Measurements from ENCODE around the gene FYTTD1.

Gene FYTTD1

DNA sequence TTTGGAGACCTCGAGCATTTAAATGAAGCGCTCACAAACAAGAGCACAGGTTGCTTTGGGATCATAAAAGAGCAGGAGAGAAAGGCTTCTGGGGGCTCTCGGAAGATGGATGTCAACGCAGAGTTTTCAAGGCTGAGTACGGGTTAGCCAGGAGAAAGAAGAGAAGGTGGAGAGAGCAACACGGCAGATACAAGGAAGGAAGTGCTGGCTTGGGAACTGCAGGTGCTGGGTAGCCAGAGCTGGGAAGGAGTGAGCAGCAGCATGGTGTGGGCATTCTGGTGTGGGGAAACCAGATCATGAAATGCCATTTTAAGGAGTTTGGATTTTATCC is 12.4 kb upstream of the FYTTD1 start:
- WGBS: under 1% methylated on average over 6 of the region's 6 CpGs
- Histone ChIP-seq H3K36me3 (ENCODE audit: insufficient read depth, low read length) (no peaks in the 10 kb centered on the region), H3K27me3 (ENCODE audit: insufficient read depth, low read length) (no peaks in the 10 kb centered on the region), H3K27ac (ENCODE audit: low read depth, low read length) (peak overlapping the region; percentile 14; the same call in 1 of the 2 replicates), H3K4me3 (ENCODE audit: low read length) (peak overlapping the region; percentile 91), H3K9ac (ENCODE audit: low read depth, low read length) (peak overlapping the region; percentile 76), H3K9me3 (ENCODE audit: insufficient read depth, low read depth, low read length) (no peaks in the 10 kb centered on the region), H3K4me1 (ENCODE audit: insufficient read depth, low read length) (no peaks in the 10 kb centered on the region)

DNA sequence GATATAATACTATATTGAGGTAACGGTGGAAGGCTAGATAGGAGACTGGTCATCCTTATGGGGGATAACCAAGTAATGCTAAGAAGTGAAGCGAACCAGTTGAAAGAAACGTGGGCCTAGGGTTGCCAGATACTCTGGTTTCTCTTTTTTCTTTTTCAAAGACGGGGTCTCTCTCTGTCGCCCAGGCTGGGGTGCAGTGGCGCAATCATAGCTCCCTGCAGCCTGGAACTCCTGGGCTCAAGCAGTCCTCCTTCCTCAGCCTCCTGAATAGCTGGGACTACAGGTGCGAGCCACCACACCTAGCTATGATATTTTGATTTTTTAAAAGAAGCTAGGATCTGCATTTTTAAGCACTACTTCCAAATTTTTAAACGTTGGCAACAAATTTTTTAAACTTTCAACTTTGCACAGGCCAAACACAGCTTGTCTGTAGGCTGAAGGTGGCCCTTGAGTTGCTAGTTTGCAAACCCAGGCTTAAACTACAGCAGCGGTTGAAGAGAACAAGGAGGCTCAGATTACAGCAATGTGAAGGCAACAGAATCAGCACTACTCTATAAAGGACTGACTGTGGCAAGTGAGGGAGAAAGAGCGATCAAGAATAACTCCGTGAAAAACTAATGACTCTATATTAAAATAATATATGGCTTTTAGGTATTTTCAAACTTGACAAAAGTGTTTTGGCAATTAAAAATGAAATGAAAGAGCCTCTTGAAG is 11.8 kb upstream of the FYTTD1 start:
- no peak overlapping the region for H3K27ac ChIP-seq (ENCODE audit: low read depth, low read length)
- H3K36me3 ChIP-seq (ENCODE audit: insufficient read depth, low read length): no peaks in the 10 kb centered on the region
- no peaks in the 10 kb centered on the region for H3K27me3 ChIP-seq (ENCODE audit: insufficient read depth, low read length)
- H3K4me3 ChIP-seq (ENCODE audit: low read length): peak overlapping the region; percentile 91
- WGBS: 77% methylated on average over 9 of the region's 11 CpGs
- H3K9ac ChIP-seq (ENCODE audit: low read depth, low read length): peak overlapping the region; percentile 76
- no peaks in the 10 kb centered on the region for H3K9me3 ChIP-seq (ENCODE audit: insufficient read depth, low read depth, low read length)
- H3K4me1 ChIP-seq (ENCODE audit: insufficient read depth, low read length): no peaks in the 10 kb centered on the region

GRCh38 chr3:197742787-197743186 is 6.9 kb upstream of the FYTTD1 start:
- no peaks in the 10 kb centered on the region for H3K36me3 ChIP-seq (ENCODE audit: insufficient read depth, low read length)
- WGBS: 92% methylated on average over 3 of the region's 3 CpGs
- H3K27ac ChIP-seq (ENCODE audit: low read depth, low read length): no peak overlapping the region
- H3K4me3 ChIP-seq (ENCODE audit: low read length): no peak overlapping the region
- no peaks in the 10 kb centered on the region for H3K9me3 ChIP-seq (ENCODE audit: insufficient read depth, low read depth, low read length)
- H3K27me3 ChIP-seq (ENCODE audit: insufficient read depth, low read length): no peaks in the 10 kb centered on the region
- H3K9ac ChIP-seq (ENCODE audit: low read depth, low read length): no peak overlapping the region
- no peaks in the 10 kb centered on the region for H3K4me1 ChIP-seq (ENCODE audit: insufficient read depth, low read length)

- Histone ChIP-seq H3K27me3 (ENCODE audit: insufficient read depth, low read length) (peaks cover 32% of the 10 kb centered on the region), H3K4me1 (ENCODE audit: insufficient read depth, low read length) (no peaks in the 10 kb centered on the region), H3K9ac (ENCODE audit: low read depth, low read length) (no peak overlapping the region), H3K27ac (ENCODE audit: low read depth, low read length) (no peak overlapping the region), H3K4me3 (ENCODE audit: low read length) (no peak overlapping the region), H3K36me3 (ENCODE audit: insufficient read depth, low read length) (no peaks in the 10 kb centered on the region), H3K9me3 (ENCODE audit: insufficient read depth, low read depth, low read length) (no peaks in the 10 kb centered on the region)
- WGBS: 94% methylated on average over 3 of the region's 3 CpGs
Observed at GRCh38 chr3:197746209-197746608, 3.5 kb upstream of the FYTTD1 start.

GRCh38 chr3:197746801-197747237 is 2.9 kb upstream of the FYTTD1 start:
- Histone ChIP-seq H3K36me3 (ENCODE audit: insufficient read depth, low read length) (no peaks in the 10 kb centered on the region), H3K27ac (ENCODE audit: low read depth, low read length) (no peak overlapping the region)
- 91% methylated on average over 2 of the region's 4 CpGs for WGBS

DNA sequence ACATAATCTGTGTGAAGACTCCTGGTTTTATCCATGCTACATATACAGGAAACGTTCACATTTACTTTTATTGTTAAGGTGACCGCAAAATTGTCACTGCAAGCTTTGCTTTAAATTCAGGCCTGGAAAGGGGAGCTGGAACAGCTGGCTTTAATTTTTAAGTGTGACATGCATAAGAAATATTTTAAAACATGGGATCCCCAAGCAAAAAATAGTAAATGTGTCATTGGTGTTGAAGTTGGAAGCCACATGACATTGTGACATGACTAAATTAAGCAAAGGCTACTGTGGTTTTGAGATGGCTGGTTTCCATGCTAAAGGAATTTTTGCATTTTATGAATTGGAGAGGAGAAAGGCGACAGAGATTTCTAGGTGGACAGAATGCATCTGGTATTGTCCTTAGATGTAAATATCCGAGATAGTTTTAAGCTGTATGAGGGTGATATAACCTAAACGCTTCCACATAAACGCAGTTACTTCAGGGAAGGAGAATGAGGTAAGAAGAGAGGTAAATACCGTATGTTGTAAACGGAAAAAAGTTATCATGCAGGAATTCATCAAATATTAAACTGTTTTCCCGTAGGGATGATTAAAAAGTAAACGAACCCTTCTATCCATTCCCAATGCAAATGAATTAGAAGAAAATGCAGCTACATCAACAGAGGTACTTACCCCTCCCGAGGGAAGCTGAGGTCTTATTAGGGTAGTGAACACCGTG is 927 bp upstream of the FYTTD1 start:
- no peaks in the 10 kb centered on the region; the same call in 1 of the 2 replicates for H3K4me1 ChIP-seq (ENCODE audit: insufficient read depth, low read length)
- H3K9ac ChIP-seq (ENCODE audit: low read depth, low read length): no peak overlapping the region
- H3K36me3 ChIP-seq (ENCODE audit: insufficient read depth, low read length): no peaks in the 10 kb centered on the region
- H3K9me3 ChIP-seq (ENCODE audit: insufficient read depth, low read depth, low read length): no peaks in the 10 kb centered on the region
- H3K27ac ChIP-seq (ENCODE audit: low read depth, low read length): no peak overlapping the region
- WGBS: 65% methylated on average over 9 of the region's 12 CpGs
- H3K4me3 ChIP-seq (ENCODE audit: low read length): peak overlapping the region; percentile 70
- peaks cover 50% of the 10 kb centered on the region for H3K27me3 ChIP-seq (ENCODE audit: insufficient read depth, low read length)

More at GRCh38 chr3:197746801-197747237, 2.9 kb upstream of the FYTTD1 start:
- H3K4me3 ChIP-seq (ENCODE audit: low read length): no peak overlapping the region
- H3K9me3 ChIP-seq (ENCODE audit: insufficient read depth, low read depth, low read length): no peaks in the 10 kb centered on the region
- no peak overlapping the region for H3K9ac ChIP-seq (ENCODE audit: low read depth, low read length)
- H3K27me3 ChIP-seq (ENCODE audit: insufficient read depth, low read length): peaks cover 38% of the 10 kb centered on the region
- H3K4me1 ChIP-seq (ENCODE audit: insufficient read depth, low read length): no peaks in the 10 kb centered on the region; the same call in 1 of the 2 replicates

GRCh38 chr3:197749315-197749600 is 425 bp upstream of the FYTTD1 start:
- peaks cover 50% of the 10 kb centered on the region for H3K27me3 ChIP-seq (ENCODE audit: insufficient read depth, low read length)
- 0 out of 2 replicates have a peak overlapping the region, but pooled peaks have one; percentile 16 for H3K9ac ChIP-seq (ENCODE audit: low read depth, low read length)

DNA sequence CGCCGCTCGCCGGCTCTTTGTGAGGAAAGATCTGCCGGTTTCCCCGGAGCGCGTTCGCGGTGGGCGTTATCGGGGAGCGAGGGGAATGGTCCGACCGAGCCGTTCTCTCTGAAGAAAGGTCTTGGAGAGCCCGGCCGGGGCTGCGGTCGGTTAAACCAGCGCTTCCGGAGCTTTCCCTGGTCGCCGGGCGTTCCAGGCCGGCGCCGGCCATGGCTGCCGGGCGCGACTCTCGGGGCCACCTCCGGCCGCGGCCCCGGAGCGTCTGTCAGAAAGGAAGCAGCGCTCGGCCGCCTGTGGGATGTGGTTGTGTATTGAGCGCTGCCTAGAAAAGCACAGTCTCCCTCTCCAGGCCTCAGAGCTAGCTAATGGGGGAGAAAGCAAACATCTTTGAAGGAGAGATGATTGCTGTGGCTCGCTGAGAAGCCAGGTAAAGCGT is 731 bp downstream of the FYTTD1 start:
- Histone ChIP-seq H3K36me3 (ENCODE audit: insufficient read depth, low read length) (no peaks in the 10 kb centered on the region), H3K27ac (ENCODE audit: low read depth, low read length) (no peak overlapping the region), H3K9me3 (ENCODE audit: insufficient read depth, low read depth, low read length) (no peaks in the 10 kb centered on the region), H3K9ac (ENCODE audit: low read depth, low read length) (peak overlapping the region; percentile 58), H3K4me1 (ENCODE audit: insufficient read depth, low read length) (no peaks in the 10 kb centered on the region; the same call in 1 of the 2 replicates), H3K27me3 (ENCODE audit: insufficient read depth, low read length) (peaks cover 50% of the 10 kb centered on the region), H3K4me3 (ENCODE audit: low read length) (peak overlapping the region; percentile 70)
- under 1% methylated on average over 43 of the region's 43 CpGs for WGBS

More at GRCh38 chr3:197749315-197749600, 425 bp upstream of the FYTTD1 start:
- Histone ChIP-seq H3K9me3 (ENCODE audit: insufficient read depth, low read depth, low read length) (no peaks in the 10 kb centered on the region), H3K4me1 (ENCODE audit: insufficient read depth, low read length) (no peaks in the 10 kb centered on the region; the same call in 1 of the 2 replicates), H3K4me3 (ENCODE audit: low read length) (peak overlapping the region; percentile 70), H3K36me3 (ENCODE audit: insufficient read depth, low read length) (no peaks in the 10 kb centered on the region), H3K27ac (ENCODE audit: low read depth, low read length) (no peak overlapping the region)
- WGBS: 3% methylated on average over 18 of the region's 18 CpGs

GRCh38 chr3:197750858-197751737 is 1.4 kb downstream of the FYTTD1 start:
- peak overlapping the region; percentile 70 for H3K4me3 ChIP-seq (ENCODE audit: low read length)
- no peaks in the 10 kb centered on the region for H3K9me3 ChIP-seq (ENCODE audit: insufficient read depth, low read depth, low read length)
- WGBS: 35% methylated on average over 34 of the region's 36 CpGs
- no peaks in the 10 kb centered on the region; the same call in 1 of the 2 replicates for H3K4me1 ChIP-seq (ENCODE audit: insufficient read depth, low read length)
- H3K9ac ChIP-seq (ENCODE audit: low read depth, low read length): peak overlapping the region; percentile 58; the same call in 1 of the 2 replicates
- no peak overlapping the region for H3K27ac ChIP-seq (ENCODE audit: low read depth, low read length)
- H3K36me3 ChIP-seq (ENCODE audit: insufficient read depth, low read length): no peaks in the 10 kb centered on the region
- H3K27me3 ChIP-seq (ENCODE audit: insufficient read depth, low read length): peaks cover 50% of the 10 kb centered on the region

DNA sequence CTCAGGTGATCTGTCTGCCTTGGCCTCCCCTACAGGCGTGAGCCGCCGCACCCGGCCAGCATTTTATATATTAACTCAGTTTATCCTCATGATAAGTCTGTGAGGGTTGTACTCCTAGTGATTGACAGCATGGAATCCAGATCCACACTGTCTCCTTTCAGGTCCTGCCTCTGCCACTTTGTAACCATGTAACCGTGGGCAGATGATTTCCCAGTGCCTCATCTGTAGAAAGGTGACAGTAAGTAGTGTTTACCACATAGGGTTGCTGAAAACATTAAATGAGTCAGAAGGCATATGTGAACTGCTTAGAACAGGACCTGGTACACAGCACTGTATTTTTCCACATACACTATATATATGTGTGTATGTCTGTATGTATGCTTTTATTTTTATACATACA is 2.4 kb downstream of the FYTTD1 start:
- Histone ChIP-seq H3K9me3 (ENCODE audit: insufficient read depth, low read depth, low read length) (no peaks in the 10 kb centered on the region), H3K4me1 (ENCODE audit: insufficient read depth, low read length) (no peaks in the 10 kb centered on the region; the same call in 1 of the 2 replicates), H3K4me3 (ENCODE audit: low read length) (no peak overlapping the region), H3K27ac (ENCODE audit: low read depth, low read length) (no peak overlapping the region), H3K9ac (ENCODE audit: low read depth, low read length) (no peak overlapping the region), H3K36me3 (ENCODE audit: insufficient read depth, low read length) (0 out of 2 replicates have a peak, but pooled peaks cover 4% of the 10 kb centered on the region), H3K27me3 (ENCODE audit: insufficient read depth, low read length) (peaks cover 50% of the 10 kb centered on the region)
- 96% methylated on average over 5 of the region's 5 CpGs for WGBS

Measured in HUES64 (cell line).